Fibroblast of pulmonary artery (primary cell): ENCODE results near the gene TMOD2.
A peak's percentile ranks its signal among the peaks of the same experiment; 100 is the strongest.

Experiments
- DNase-seq: peaks from one replicate; pipeline ENCODE4 v3.0.0-alpha.2; 2010; ENCODE audit warnings: low read depth
- H3K4me3 ChIP-seq: replicated peaks from 2 replicates; pipeline ENCODE4 v1.5.1; 2011; ENCODE audit warnings: low read depth, mild to moderate bottlenecking, control low read depth, low read length, moderate library complexity
- CTCF ChIP-seq: IDR thresholded peaks from 2 replicates; pipeline ENCODE4 v1.5.1; 2011; ENCODE audit warnings: mild to moderate bottlenecking, control low read depth, low read length, inconsistent platforms; ENCODE audit errors: missing control alignments

TMOD2 gene

GRCh38 chr15:51735228-51736010 lies 16.0 kb upstream of the TMOD2 start:
- no peak for DNase-seq
- TF ChIP-seq CTCF, result peak; percentile 10
- H3K4me3 ChIP-seq, result no peak overlapping the region

GRCh38 chr15:51736069-51736468 lies 15.3 kb upstream of the TMOD2 start:
- DNase-seq, result no peak
- TF ChIP-seq CTCF, result no peak
- H3K4me3 ChIP-seq, result peak overlapping the region; percentile 65

GRCh38 chr15:51736751-51737521 lies 14.5 kb upstream of the TMOD2 start:
- TF ChIP-seq CTCF, result no peak

GRCh38 chr15:51737522-51738305 lies 13.7 kb upstream of the TMOD2 start, which contains the start of gene LYSMD2:
TSS of gene LYSMD2 (minus strand) at chr15:51737655. CDS start at chr15:51737622, 33 bp downstream.
- DNase-seq, result peak; percentile 50
- no peak for TF ChIP-seq CTCF
- H3K4me3 ChIP-seq, result peak within 1 kb of the TSS; percentile 65

More at GRCh38 chr15:51736751-51737521, 14.5 kb upstream of the TMOD2 start:
- no peak for DNase-seq
- H3K4me3 ChIP-seq, result peak overlapping the region; percentile 65

- no peak for TF ChIP-seq CTCF
- no peak overlapping the region for H3K4me3 ChIP-seq
- no peak for DNase-seq
Observed at GRCh38 chr15:51738553-51738952, 12.8 kb upstream of the TMOD2 start.

- H3K4me3 ChIP-seq, result no peak overlapping the region
- no peak for DNase-seq
- no peak for TF ChIP-seq CTCF
Observed at GRCh38 chr15:51739061-51739712, 12.2 kb upstream of the TMOD2 start.
